ENCODE data around the gene CEP170B. TPM values are rescaled to one million over a fixed set of nuclear protein-coding genes. Genes with fewer than 3 reads are reported as not detected.

Gene CEP170B
- total and polyA plus RNA-seq, 2 of the 13 experiments (the other 11 are each of a cell fraction or from before 2014, with no cell fraction given): 4.3 to 8.8 TPM

- TF ChIP-seq ZNF280D (CRISPR knock-in tag; IDR thresholded peaks at IDR 0.05): no peak
- peak; percentile 54 for TF ChIP-seq RBM22 (optimal IDR thresholded peaks at IDR 0.05; ENCODE audit: low read length)
- no peak for TF ChIP-seq GPN1 (CRISPR knock-in tag; IDR thresholded peaks at IDR 0.05; ENCODE audit: borderline replicate concordance)
- TF ChIP-seq ATF4 (CRISPR knock-in tag; IDR thresholded peaks at IDR 0.05): no peak
- TF ChIP-seq ZBTB34 (CRISPR knock-in tag; IDR thresholded peaks at IDR 0.05): no peak
- no peak for TF ChIP-seq MYC (CRISPR knock-in tag; IDR thresholded peaks at IDR 0.05; ENCODE audit: borderline replicate concordance)
- no peak for TF ChIP-seq KLF13 (CRISPR knock-in tag; IDR thresholded peaks at IDR 0.05)
- TF ChIP-seq TAF15 (IDR thresholded peaks at IDR 0.05; ENCODE audit: low read depth, low read length, poor library complexity, severe bottlenecking): no peak
- peak; percentile 62 for TF ChIP-seq ZNF281 (CRISPR knock-in tag; IDR thresholded peaks at IDR 0.05; ENCODE audit: borderline replicate concordance)
- no peak for TF ChIP-seq POLR2A (IDR thresholded peaks at IDR 0.05; ENCODE audit: insufficient read depth in 1 of 2, low read depth in 2 of 2, low read length in 2 of 2)
- no peak for TF ChIP-seq THAP7 (CRISPR knock-in tag; IDR thresholded peaks at IDR 0.05)
- no peak for TF ChIP-seq ARID2 (CRISPR knock-in tag; IDR thresholded peaks at IDR 0.05; ENCODE audit: borderline replicate concordance)
- TF ChIP-seq YEATS4 (CRISPR knock-in tag; IDR thresholded peaks at IDR 0.05; ENCODE audit: borderline replicate concordance): no peak
- TF ChIP-seq POLR2AphosphoS5 (IDR thresholded peaks at IDR 0.05; ENCODE audit: low read depth, low read length): peak; percentile 40; the same call in 1 of the 2 replicates
- peak; percentile 83 for TF ChIP-seq ZBTB33 (CRISPR knock-in tag; IDR thresholded peaks at IDR 0.05)
- TF ChIP-seq ASH2L (IDR thresholded peaks at IDR 0.05; ENCODE audit: insufficient read length, low read depth, low read length): no peak
Observed at GRCh38 chr14:104856869-104857860, 7.9 kb upstream of the CEP170B start (continued).
